Lung (tissue), 16 donors: ENCODE data around the gene EGFR. TPM values are rescaled to one million over a fixed set of nuclear protein-coding genes. Genes with fewer than 3 reads are reported as not detected.

ENCODE experiments used
- ATAC-seq: fragments of 200-7000 bp; cut with Tn5 transposase; one replicate; pipeline ENCODE4 v1.9.1; 2020; ENCODE audit warnings: moderate number of reproducible peaks; ENCODE audit not compliant: insufficient read depth, low FRiP score
- DNase-seq, 3 donors: peaks; one replicate each; pipeline ENCODE4 v3.0.0-alpha.2; 2013 to 2017
- H3K27ac ChIP-seq, 2 donors: one replicate each; pipeline ENCODE4 v1.5.1; 2013; ENCODE audit warnings: mild to moderate bottlenecking in 2 of 2, moderate library complexity in 2 of 2, control low read depth in 1 of 2, inconsistent platforms in 1 of 2, low read depth in 1 of 2, low read length in 1 of 2
- H3K27me3 ChIP-seq, 3 donors: one replicate each; pipeline ENCODE4 v1.5.1; 2013; ENCODE audit warnings: low read length in 2 of 3; ENCODE audit not compliant: control insufficient read depth in 3 of 3, insufficient read depth in 3 of 3
- H3K36me3 ChIP-seq, 4 donors: one replicate each; pipeline ENCODE4 v1.5.1; 2013; ENCODE audit warnings: low read length in 4 of 4, mild to moderate bottlenecking in 1 of 4, moderate library complexity in 1 of 4; ENCODE audit not compliant: control insufficient read depth in 4 of 4, insufficient read depth in 4 of 4
- H3K4me1 ChIP-seq, 5 donors: one replicate each; pipeline ENCODE4 v1.5.1; 2013; ENCODE audit warnings: low read length in 5 of 5, mild to moderate bottlenecking in 2 of 5, moderate library complexity in 1 of 5; ENCODE audit not compliant: control insufficient read depth in 5 of 5, insufficient read depth in 5 of 5
- H3K4me3 ChIP-seq: one replicate; pipeline ENCODE4 v1.5.1; 2013; ENCODE audit warnings: mild to moderate bottlenecking, control low read depth, moderate library complexity
- H3K9ac ChIP-seq, 2 donors: one replicate each; pipeline ENCODE4 v1.5.1; 2013; ENCODE audit warnings: low read length in 2 of 2, control low read depth in 1 of 2; ENCODE audit not compliant: insufficient read depth in 1 of 2
- H3K9me3 ChIP-seq, 4 donors: one replicate each; pipeline ENCODE4 v1.5.1; 2013; ENCODE audit warnings: low read length in 3 of 4, mild to moderate bottlenecking in 1 of 4, moderate library complexity in 1 of 4; ENCODE audit not compliant: control insufficient read depth in 4 of 4, insufficient read depth in 3 of 4
- WGBS, 2 donors: extraction: QIAGEN DNeasy Blood & Tissue Kit; methylation state at CpG; one replicate each; pipeline ENCODE4 v1.1.7; 2013; 5-methylcytosine and 5-hydroxymethylcytosine counted together
- long read RNA-seq, 5 donors: transcript quantifications; one replicate each; lab custom pipeline, GENCODE V29; 2026
- polyA plus RNA-seq, 2 donors: library from polyadenylated mRNA; stranded (reverse); fragments of 200-250 nt; gene quantifications; one replicate each; pipeline ENCODE4 v1.2.1, GENCODE V29; 2013
- total RNA-seq, 2 donors: library from RNA; depleted of rRNA in 1 of 2; stranded (reverse); fragments of >200 nt in 1 of 2; gene quantifications; one replicate each; pipeline ENCODE4 v1.2.1, GENCODE V29; 2014 to 2021
- TF ChIP-seq, protein P1 (sequence below): IDR thresholded peaks from 2 replicates; pipeline ENCODE4 v1.5.1; 2012; ENCODE audit warnings: mild to moderate bottlenecking; ENCODE audit errors: control extremely low read depth, extremely low read depth
- donor health status: control.
- donor health status: control.
- donor health status: Bipolar disorder and iron deficiency.
- donor health status: healthy.
- donor health status: DM: yes; HTN: yes; CAD: no.

Gene EGFR
- total RNA-seq (10 to 100 TPM; 60.9 to 78.7 TPM), polyA plus RNA-seq (10 to 100 TPM; 11.6 to 13.3 TPM)
- long read RNA-seq, donor 1, full-length matches to known transcripts: 6 of 26 reads
- long read RNA-seq, donor 1, partial matches to known transcripts: 20 of 26 reads
- long read RNA-seq, donor 1, other reads (novel, unspliced or antisense): 0 of 26 reads
- long read RNA-seq, donor 2, full-length matches to known transcripts: 1 of 17 reads
- long read RNA-seq, donor 2, partial matches to known transcripts: 16 of 17 reads
- long read RNA-seq, donor 2, other reads (novel, unspliced or antisense): 0 of 17 reads
- long read RNA-seq, donor 3, full-length matches to known transcripts: 4 of 4 reads
- long read RNA-seq, donor 3, partial matches to known transcripts: 0 of 4 reads
- long read RNA-seq, donor 3, other reads (novel, unspliced or antisense): 0 of 4 reads
- long read RNA-seq, donor 4, partial matches to known transcripts: 5 of 6 reads
- long read RNA-seq, donor 4, other reads (novel, unspliced or antisense): 0 of 6 reads
- long read RNA-seq, donor 5, full-length matches to known transcripts: 3 of 15 reads
- long read RNA-seq, donor 5, partial matches to known transcripts: 12 of 15 reads
- long read RNA-seq, donor 5, other reads (novel, unspliced or antisense): 0 of 15 reads

DNA sequence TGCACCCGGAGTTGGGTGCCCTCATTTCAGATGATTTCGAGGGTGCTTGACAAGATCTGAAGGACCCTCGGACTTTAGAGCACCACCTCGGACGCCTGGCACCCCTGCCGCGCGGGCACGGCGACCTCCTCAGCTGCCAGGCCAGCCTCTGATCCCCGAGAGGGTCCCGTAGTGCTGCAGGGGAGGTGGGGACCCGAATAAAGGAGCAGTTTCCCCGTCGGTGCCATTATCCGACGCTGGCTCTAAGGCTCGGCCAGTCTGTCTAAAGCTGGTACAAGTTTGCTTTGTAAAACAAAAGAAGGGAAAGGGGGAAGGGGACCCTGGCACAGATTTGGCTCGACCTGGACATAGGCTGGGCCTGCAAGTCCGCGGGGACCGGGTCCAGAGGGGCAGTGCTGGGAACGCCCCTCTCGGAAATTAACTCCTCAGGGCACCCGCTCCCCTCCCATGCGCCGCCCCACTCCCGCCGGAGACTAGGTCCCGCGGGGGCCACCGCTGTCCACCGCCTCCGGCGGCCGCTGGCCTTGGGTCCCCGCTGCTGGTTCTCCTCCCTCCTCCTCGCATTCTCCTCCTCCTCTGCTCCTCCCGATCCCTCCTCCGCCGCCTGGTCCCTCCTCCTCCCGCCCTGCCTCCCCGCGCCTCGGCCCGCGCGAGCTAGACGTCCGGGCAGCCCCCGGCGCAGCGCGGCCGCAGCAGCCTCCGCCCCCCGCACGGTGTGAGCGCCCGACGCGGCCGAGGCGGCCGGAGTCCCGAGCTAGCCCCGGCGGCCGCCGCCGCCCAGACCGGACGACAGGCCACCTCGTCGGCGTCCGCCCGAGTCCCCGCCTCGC is at the start of gene EGFR:
Gene EGFR, plus strand, starts transcription at position 657 of the 830 bp plus-strand sequence. CDS start 261 bp downstream, outside the sequence.
- WGBS, 2 donors: 3 to 5% methylated on average over 57 to 80 of the region's 80 CpGs
- Histone ChIP-seq H3K9me3 (peaks cover 0 to 3% (median 0%) of the 10 kb centered on the region in 4 donors), H3K4me1 (peaks cover 0 to 40% (median 15%) of the 10 kb centered on the region in 5 donors), H3K27ac (peak within 1 kb of the TSS; percentile 84 to 96), H3K9ac (peak within 1 kb of the TSS; percentile 32 to 78), H3K36me3 (no peaks in the 10 kb centered on the region), H3K27me3 (no peaks in the 10 kb centered on the region), H3K4me3 (peak within 1 kb of the TSS; percentile 89)
- ATAC-seq: peak; percentile 80
- TF ChIP-seq, protein P1, sequence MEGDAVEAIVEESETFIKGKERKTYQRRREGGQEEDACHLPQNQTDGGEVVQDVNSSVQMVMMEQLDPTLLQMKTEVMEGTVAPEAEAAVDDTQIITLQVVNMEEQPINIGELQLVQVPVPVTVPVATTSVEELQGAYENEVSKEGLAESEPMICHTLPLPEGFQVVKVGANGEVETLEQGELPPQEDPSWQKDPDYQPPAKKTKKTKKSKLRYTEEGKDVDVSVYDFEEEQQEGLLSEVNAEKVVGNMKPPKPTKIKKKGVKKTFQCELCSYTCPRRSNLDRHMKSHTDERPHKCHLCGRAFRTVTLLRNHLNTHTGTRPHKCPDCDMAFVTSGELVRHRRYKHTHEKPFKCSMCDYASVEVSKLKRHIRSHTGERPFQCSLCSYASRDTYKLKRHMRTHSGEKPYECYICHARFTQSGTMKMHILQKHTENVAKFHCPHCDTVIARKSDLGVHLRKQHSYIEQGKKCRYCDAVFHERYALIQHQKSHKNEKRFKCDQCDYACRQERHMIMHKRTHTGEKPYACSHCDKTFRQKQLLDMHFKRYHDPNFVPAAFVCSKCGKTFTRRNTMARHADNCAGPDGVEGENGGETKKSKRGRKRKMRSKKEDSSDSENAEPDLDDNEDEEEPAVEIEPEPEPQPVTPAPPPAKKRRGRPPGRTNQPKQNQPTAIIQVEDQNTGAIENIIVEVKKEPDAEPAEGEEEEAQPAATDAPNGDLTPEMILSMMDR: no peak
- peak; percentile 92 to 95 (median 92) for DNase-seq

DNA sequence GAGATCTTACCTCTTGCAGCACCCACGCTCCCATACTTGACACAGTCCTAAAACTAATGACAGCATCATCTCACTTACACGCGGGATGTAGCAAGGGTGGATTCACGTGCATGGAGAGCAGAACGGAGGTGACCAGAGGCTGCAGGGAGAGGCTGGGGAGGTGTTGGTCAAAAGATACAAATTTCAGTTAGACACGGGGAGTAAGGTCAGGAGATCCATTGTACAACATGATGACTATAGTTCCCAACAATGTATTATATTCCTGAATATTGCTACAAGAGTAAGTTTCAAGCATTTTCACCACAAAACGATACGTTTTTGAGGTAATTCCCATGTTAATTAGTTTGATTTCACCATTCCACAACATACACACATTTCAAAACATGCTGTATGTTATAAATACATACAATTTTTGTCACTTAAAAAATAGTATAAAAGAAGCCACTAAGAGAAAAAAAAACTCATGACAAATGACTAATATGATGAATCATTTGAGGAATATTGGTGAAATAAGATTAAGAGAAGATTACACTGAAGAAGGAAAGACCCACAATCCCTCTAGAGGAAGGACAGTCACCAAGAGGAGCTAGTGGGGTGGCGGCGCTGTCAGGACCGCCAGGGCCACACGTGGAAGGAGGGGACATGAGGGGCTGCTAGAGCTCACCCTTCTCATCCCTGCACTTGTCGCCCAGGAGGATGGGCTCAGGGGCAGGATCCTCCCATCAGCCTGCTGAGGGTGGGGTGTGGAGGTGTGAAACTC is 49.4 kb upstream of the EGFR start:
- TF ChIP-seq, protein P1: no peak
- ATAC-seq (no peak), DNase-seq (no peak)
- no peak overlapping the region for H3K27ac ChIP-seq
- H3K4me1 ChIP-seq: no peaks in the 10 kb centered on the region
- no peak overlapping the region for H3K4me3 ChIP-seq
- 88% methylated on average over 13 of the region's 13 CpGs for WGBS, 2 donors
- no peak overlapping the region for H3K9ac ChIP-seq
- no peaks in the 10 kb centered on the region for H3K27me3 ChIP-seq
- H3K9me3 ChIP-seq: peaks cover 0 to 2% (median 0%) of the 10 kb centered on the region in 4 donors
- no peaks in the 10 kb centered on the region for H3K36me3 ChIP-seq

DNA sequence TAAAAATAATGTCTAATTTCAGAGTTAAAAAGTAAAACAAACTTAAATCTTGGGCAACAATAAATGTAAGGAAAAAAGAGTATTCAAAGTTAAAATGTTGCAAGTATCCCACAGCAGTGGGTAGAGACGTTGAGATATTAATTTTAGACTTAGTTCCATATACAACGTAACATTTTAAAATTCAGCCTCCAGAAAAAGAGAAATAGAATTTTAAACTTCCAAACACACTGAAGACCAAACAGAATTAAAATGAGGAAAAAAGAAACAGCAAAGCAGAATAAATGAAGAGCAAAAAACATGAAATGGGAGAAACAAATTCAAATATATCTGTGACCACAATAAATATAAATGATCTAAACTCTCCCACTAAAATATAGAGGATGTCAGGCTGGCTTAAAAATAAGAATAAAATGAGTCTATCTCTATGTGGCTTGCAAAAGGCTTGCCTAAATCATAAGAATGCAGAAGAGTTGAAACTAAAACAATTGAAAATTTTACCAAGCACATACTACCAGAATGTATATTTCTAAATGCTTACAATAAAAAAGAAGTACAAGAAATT is 46.0 kb upstream of the EGFR start:
- DNase-seq (no peak), ATAC-seq (no peak)
- TF ChIP-seq, protein P1: no peak
- H3K9me3 ChIP-seq: peaks cover 0 to 2% (median 0%) of the 10 kb centered on the region in 4 donors
- H3K4me3 ChIP-seq: no peak overlapping the region
- no peaks in the 10 kb centered on the region for H3K36me3 ChIP-seq
- no peaks in the 10 kb centered on the region for H3K27me3 ChIP-seq
- no peaks in the 10 kb centered on the region for H3K4me1 ChIP-seq
- 73 to 85% methylated on average over 2 of the region's 2 CpGs for WGBS, 2 donors
- H3K9ac ChIP-seq: no peak overlapping the region
- H3K27ac ChIP-seq: no peak overlapping the region
